HepG2 (cell line): Measurements from ENCODE around the gene EFEMP2. TPM values are rescaled to one million over a fixed set of nuclear protein-coding genes. Genes with fewer than 3 reads are reported as not detected.

Source experiments
- AGO2 ChIP-seq: fragments of 200-400 bp; formaldehyde crosslinking; optimal IDR thresholded peaks from 2 replicates; pipeline ENCODE3; 2017; ENCODE audit warnings: mild to moderate bottlenecking, low read depth, low read length, moderate library complexity
- CREM ChIP-seq, 2 experiments: sonication (generic) in 1 of 2; formaldehyde crosslinking in 1 of 2; IDR thresholded peaks; 2 replicates each; pipeline versions ENCODE4 v1.4.0 to v1.6.1; 2016 to 2020; ENCODE audit warnings: antibody characterized with exemption in 1 of 2, mild to moderate bottlenecking in 1 of 2, missing genetic modification reagents in 1 of 2
- GABPA ChIP-seq, 2 experiments: IDR thresholded peaks; 2 replicates each; pipeline ENCODE4 v1.6.1; 2011 to 2016; ENCODE audit warnings: low read depth in 2 of 2, low read length in 1 of 2, missing biosample characterization in 1 of 2, missing genetic modification characterization in 1 of 2
- RBM22 ChIP-seq: fragments of 200-400 bp; formaldehyde crosslinking; optimal IDR thresholded peaks from 2 replicates; pipeline ENCODE3; 2017; ENCODE audit warnings: mild to moderate bottlenecking, low read length, moderate library complexity
- REL ChIP-seq: sonication (generic); formaldehyde crosslinking; conservative IDR thresholded peaks from 2 replicates; pipeline ENCODE4 v1.8.0; 2022; ENCODE audit warnings: mild to moderate bottlenecking, missing genetic modification reagents, moderate library complexity
- RXRB ChIP-seq: IDR thresholded peaks from 2 replicates; pipeline ENCODE4 v1.6.1; 2016; ENCODE audit warnings: borderline replicate concordance, missing genetic modification reagents, missing compliant biosample characterization
- ZNF609 ChIP-seq: sonication (generic); formaldehyde crosslinking; IDR thresholded peaks from 2 replicates; pipeline ENCODE4 v1.4.0; 2020; ENCODE audit warnings: mild to moderate bottlenecking, missing genetic modification reagents, borderline replicate concordance
- ZNF646 ChIP-seq: sonication (generic); formaldehyde crosslinking; IDR thresholded peaks from 2 replicates; pipeline ENCODE4 v1.9.0; 2021; ENCODE audit warnings: mild to moderate bottlenecking, missing genetic modification reagents
- ZNF687 ChIP-seq: sonication (generic); formaldehyde crosslinking; IDR thresholded peaks from 2 replicates; pipeline ENCODE4 v1.5.1; 2020; ENCODE audit warnings: mild to moderate bottlenecking, missing genetic modification reagents, moderate library complexity
- polyA plus RNA-seq, 8 experiments: library from polyadenylated mRNA; depleted of rRNA in 3 of 8; stranded (reverse) in 7 of 8; unstranded in 1 of 8; fragments of >200 nt; fragmentation: Illumina TruSeq in 4 of 8; extraction: Trizol in 4 of 8; gene quantifications; 2 replicates each; pipeline versions ENCODE4 v1.2.1 to v1.2.3, GENCODE V29; 2011 to 2016; ENCODE audit warnings: low read depth in 4 of 8, missing spikeins in 1 of 8, mixed read lengths in 1 of 8; ENCODE audit not compliant: insufficient read depth in 1 of 8
- total RNA-seq, 5 experiments: library from RNA; depleted of rRNA; stranded (reverse); fragments of >200 nt; fragmentation: Illumina TruSeq; extraction: Trizol; gene quantifications; 2 replicates each; pipeline ENCODE4 v1.2.3, GENCODE V29; 2016; ENCODE audit warnings: low read depth in 1 of 5
- TF ChIP-seq, protein P1 (sequence below): sonication (generic); formaldehyde crosslinking; IDR thresholded peaks from 2 replicates; pipeline ENCODE4 v1.4.0; 2020; ENCODE audit warnings: missing genetic modification reagents

The EFEMP2 gene
- total and polyA plus RNA-seq, 2 of the 13 experiments (the other 11 are each of a cell fraction or from before 2014, with no cell fraction given): 7.4 to 29.7 TPM

- TF ChIP-seq, protein P1, sequence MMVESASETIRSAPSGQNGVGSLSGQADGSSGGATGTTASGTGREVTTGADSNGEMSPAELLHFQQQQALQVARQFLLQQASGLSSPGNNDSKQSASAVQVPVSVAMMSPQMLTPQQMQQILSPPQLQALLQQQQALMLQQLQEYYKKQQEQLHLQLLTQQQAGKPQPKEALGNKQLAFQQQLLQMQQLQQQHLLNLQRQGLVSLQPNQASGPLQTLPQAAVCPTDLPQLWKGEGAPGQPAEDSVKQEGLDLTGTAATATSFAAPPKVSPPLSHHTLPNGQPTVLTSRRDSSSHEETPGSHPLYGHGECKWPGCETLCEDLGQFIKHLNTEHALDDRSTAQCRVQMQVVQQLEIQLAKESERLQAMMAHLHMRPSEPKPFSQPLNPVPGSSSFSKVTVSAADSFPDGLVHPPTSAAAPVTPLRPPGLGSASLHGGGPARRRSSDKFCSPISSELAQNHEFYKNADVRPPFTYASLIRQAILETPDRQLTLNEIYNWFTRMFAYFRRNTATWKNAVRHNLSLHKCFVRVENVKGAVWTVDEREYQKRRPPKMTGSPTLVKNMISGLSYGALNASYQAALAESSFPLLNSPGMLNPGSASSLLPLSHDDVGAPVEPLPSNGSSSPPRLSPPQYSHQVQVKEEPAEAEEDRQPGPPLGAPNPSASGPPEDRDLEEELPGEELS (CRISPR knock-in tag): 0 out of 2 replicates have a peak, but pooled peaks have one; percentile 31
- TF ChIP-seq ZNF646 (CRISPR knock-in tag) (no peak), REL (CRISPR knock-in tag) (no peak), CREM (IDR thresholded peaks at IDR 0.05) (peak; percentile 38; the same call in 1 of the 2 replicates), CREM (CRISPR knock-in tag; IDR thresholded peaks at IDR 0.05) (no peak), RBM22 (peak; percentile 65), GABPA (IDR thresholded peaks at IDR 0.05; ENCODE audit: low read depth, low read length) (no peak), GABPA (CRISPR knock-in tag; IDR thresholded peaks at IDR 0.05; ENCODE audit: low read depth) (0 out of 2 replicates have a peak, but pooled peaks have one; percentile 32), ZNF687 (peak; percentile 45; the same call in 1 of the 2 replicates), ZNF609 (CRISPR knock-in tag) (peak; percentile 56; the same call in 1 of the 2 replicates), RXRB (CRISPR knock-in tag) (peak; percentile 85), AGO2 (no peak)
These were observed 18.4 kb downstream of the EFEMP2 start (continued) for GRCh38 chr11:65854161-65854592.
